Ovary (tissue), 9 donors: ENCODE results near the gene TRIP12. TPM values are rescaled to one million over a fixed set of nuclear protein-coding genes. Genes with fewer than 3 reads are reported as not detected.

Experiments used
- DNase-seq, 5 donors: peaks; one replicate each; pipeline ENCODE4 v3.0.0-alpha.2; 2019 to 2020
- H3K27ac ChIP-seq, 2 donors: fragments of 200-600 bp; one replicate each; pipeline versions ENCODE4 v1.5.1 to v1.8.0; 2019 to 2022
- H3K27me3 ChIP-seq: fragments of 200-600 bp; one replicate; pipeline ENCODE4 v1.8.0; 2022
- H3K36me3 ChIP-seq: fragments of 200-600 bp; sonication (generic); one replicate; pipeline ENCODE4 v1.5.1; 2019
- H3K4me1 ChIP-seq: one replicate; pipeline ENCODE4 v1.8.1; 2013; ENCODE audit warnings: mild to moderate bottlenecking, moderate library complexity; ENCODE audit not compliant: insufficient read depth
- H3K4me3 ChIP-seq: fragments of 200-600 bp; sonication (generic); one replicate; pipeline ENCODE4 v1.5.1; 2017
- H3K9me3 ChIP-seq, 2 donors: fragments of 200-600 bp in 1 of 2; sonication (generic) in 1 of 2; one replicate each; pipeline versions ENCODE4 v1.5.1 to v1.8.1; 2013 to 2019; ENCODE audit warnings: mild to moderate bottlenecking in 1 of 2, moderate library complexity in 1 of 2
- CTCF ChIP-seq, 3 donors: fragments of 450-650 bp in 2 of 3; fragments of 200-600 bp in 1 of 3; IDR thresholded peaks; one replicate each; pipeline versions ENCODE4 v1.5.1 to v1.8.0; 2016 to 2022; ENCODE audit warnings: antibody characterized with exemption in 3 of 3, mild to moderate bottlenecking in 1 of 3
- EP300 ChIP-seq: sonication (generic); formaldehyde crosslinking; IDR thresholded peaks from one replicate; pipeline ENCODE4 v1.6.1; 2017; ENCODE audit warnings: antibody characterized with exemption
- POLR2A ChIP-seq: fragments of 450-650 bp; IDR thresholded peaks from one replicate; pipeline ENCODE4 v1.6.1; 2017; ENCODE audit warnings: antibody characterized with exemption, mild to moderate bottlenecking, moderate library complexity
- WGBS, 3 donors: extraction: QIAGEN DNeasy Blood & Tissue Kit in 1 of 3; methylation state at CpG; one replicate each; pipeline versions ENCODE4 v1.1.5 to v1.1.7; 2013 to 2017; 5-methylcytosine and 5-hydroxymethylcytosine counted together
- intact Hi-C, 4 donors: fragments of 100-400 bp; cut with DNase I; formaldehyde crosslinking; loops; one replicate each; pipeline versions ENCODE4 v1.11.0 to v1.15.1; 2022 to 2023
- polyA plus RNA-seq, 2 donors: library from polyadenylated mRNA; stranded (reverse); fragments of 200-250 nt in 1 of 2; fragments of 350-450 nt in 1 of 2; fragmentation: Illumina TruSeq in 1 of 2; extraction: RNeasy Lipid Tissue Mini Kit (QIAGEN cat#74804) in 1 of 2; gene quantifications; one replicate each; pipeline ENCODE4 v1.2.3, GENCODE V29; 2013 to 2014
- total RNA-seq, 7 donors: library from RNA; depleted of rRNA in 2 of 7; stranded (reverse); fragments of >200 nt in 2 of 7; fragmentation: NEBNext Ultra II Directional in 3 of 7; extraction: Animal tissue kit (Norgen Biotek cat#: 25700) in 3 of 7; gene quantifications; one replicate each; pipeline versions ENCODE4 v1.1.0 to v1.2.4, GENCODE V29; 2016 to 2023
- donor health status: DM: no; HTN: no; CAD: no; lungs with moderate emphysema.
- donor health status: DM: no; HTN: no; CAD: no.
- donor health status: Bipolar disorder and iron deficiency.
- donor health status: DM: yes; HTN: yes; CAD: no.
- donor health status: DM: no; HTN: no; CAD: no.
- donor health status: DM: yes; HTN: yes; CAD: no.

Gene TRIP12
- total and polyA plus RNA-seq, 9 donors: 30.4 to 221 (median 178) TPM

DNA sequence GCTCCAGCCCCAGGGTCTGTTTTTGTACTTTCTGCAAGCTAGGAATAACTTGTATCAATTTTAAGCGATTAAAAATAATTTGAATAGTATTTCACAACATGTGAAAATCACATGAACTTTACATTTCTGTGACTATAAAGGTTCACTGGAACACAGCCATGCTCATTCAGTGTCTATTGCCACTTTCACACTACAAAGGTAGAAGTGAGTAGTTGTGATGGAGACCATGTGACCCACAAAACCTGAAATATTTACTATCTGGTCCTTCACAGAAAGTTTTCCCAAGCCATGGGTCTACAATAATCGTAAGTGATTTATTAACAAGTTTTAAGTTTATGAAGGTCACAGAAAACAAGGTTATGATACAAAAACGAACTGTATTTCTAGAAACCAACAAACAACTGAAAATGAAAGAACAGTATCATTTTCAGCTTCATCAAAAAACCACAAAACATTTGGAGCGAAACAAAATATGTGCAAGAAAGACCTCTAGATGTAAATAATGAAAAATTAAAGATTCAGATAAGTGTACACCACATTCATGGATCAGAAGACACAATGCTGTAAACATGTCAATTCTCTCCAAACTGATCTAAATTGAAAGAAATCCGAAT lies 138.6 kb downstream of the TRIP12 start:
- no peaks in the 10 kb centered on the region for H3K36me3 ChIP-seq
- 41 to 66% (median 50%) methylated on average over 5 of the region's 5 CpGs for WGBS, 3 donors
- no peak for DNase-seq

DNA sequence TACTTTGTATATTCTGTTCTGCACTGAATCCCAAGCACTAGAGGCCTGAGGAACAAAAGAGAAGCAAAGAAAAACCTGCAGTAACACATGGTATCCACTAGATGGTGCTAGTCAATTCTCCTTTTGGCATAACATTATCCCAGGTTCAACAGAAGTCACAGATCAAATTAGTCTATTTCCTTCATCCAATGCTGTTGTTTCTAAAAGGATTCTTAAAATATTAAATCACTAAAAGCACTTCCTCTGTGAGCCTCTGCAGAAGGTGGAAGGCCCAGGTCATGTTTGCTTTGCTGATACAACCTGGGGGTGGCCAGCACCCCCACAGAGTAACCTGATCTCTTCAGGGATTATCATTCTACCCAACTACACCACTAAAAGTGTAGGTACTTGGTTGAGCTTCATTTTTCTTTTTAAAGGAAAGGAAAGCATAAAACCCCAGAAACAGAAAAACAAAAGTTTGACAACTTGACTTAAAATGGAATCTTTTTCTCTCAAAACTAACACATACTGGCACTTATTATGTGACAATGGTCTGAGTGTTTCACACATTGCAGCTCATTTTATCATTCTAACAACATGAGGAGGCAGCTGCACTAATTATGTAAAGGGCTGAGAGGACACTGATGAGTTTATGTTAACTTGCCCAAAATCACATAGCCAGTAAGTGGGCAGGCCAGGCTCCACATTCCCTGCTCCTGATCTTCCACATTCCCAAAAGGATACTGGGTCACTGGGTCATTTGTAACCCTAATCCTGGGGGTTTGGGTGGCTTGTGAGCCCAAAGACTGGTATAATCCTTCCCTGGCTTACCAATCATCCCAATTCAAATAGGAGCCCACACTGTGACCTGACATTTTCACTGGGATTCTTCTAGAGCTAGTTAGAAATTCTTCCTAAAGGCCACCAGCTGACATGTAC lies 140.7 kb downstream of the TRIP12 start:
- no peak overlapping the region for H3K4me3 ChIP-seq
- no peaks in the 10 kb centered on the region for H3K36me3 ChIP-seq
- H3K27me3 ChIP-seq: no peaks in the 10 kb centered on the region
- TF ChIP-seq CTCF (IDR thresholded peaks at IDR 0.05): peak; percentile 59 to 91 (median 60)
- TF ChIP-seq EP300: no peak
- no peak for DNase-seq
- no peak overlapping the region for H3K27ac ChIP-seq
- intact Hi-C loops: loop anchor here in 1 of 4 donors (5.0 kb wide), 1 partner anchor 381 kb away; no protein-coding TSS in a partner anchor
- H3K4me1 ChIP-seq: no peaks in the 10 kb centered on the region
- no peaks in the 10 kb centered on the region for H3K9me3 ChIP-seq

More for the DNA sequence above, 138.6 kb downstream of the TRIP12 start:
- H3K4me3 ChIP-seq: no peak overlapping the region
- no peaks in the 10 kb centered on the region for H3K4me1 ChIP-seq
- no peak overlapping the region for H3K27ac ChIP-seq
- H3K27me3 ChIP-seq: no peaks in the 10 kb centered on the region
- TF ChIP-seq CTCF (IDR thresholded peaks at IDR 0.05): no peak
- no peak for TF ChIP-seq POLR2A
- no peak for TF ChIP-seq EP300
- intact Hi-C loops: loop anchor here in 1 of 4 donors (5.0 kb wide), 1 partner anchor 379 kb away; no protein-coding TSS in a partner anchor
- H3K9me3 ChIP-seq: no peaks in the 10 kb centered on the region

DNA sequence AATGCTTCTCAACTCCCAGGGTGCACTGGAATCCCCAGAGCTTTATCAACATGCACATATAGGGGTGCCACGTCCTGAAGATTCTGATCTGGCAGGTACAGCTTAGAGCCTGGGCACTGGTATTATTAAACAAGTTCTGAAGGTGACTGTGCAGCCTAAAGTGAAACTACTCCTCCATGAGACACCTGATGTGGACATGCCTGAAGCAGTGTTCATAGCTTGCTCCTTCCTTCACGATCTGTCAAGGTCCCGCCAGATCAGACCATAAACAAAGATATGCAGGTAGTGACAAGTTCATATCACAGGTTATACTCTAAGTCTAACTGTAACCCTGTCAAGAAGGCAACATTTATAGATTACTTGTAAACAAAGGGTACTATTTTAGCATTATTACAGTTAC lies 142.2 kb downstream of the TRIP12 start:
- intact Hi-C loops: loop anchor here in 1 of 4 donors (5.0 kb wide), 1 partner anchor 383 kb away; no protein-coding TSS in a partner anchor
- Histone ChIP-seq H3K4me1 (no peaks in the 10 kb centered on the region), H3K27me3 (no peaks in the 10 kb centered on the region), H3K9me3 (no peaks in the 10 kb centered on the region), H3K36me3 (no peaks in the 10 kb centered on the region), H3K27ac (no peak overlapping the region), H3K4me3 (no peak overlapping the region)
- DNase-seq: no peak
- 78 to 87% (median 82%) methylated on average over 3 of the region's 3 CpGs for whole genome bisulfite sequencing, 3 donors
- no peak for TF ChIP-seq EP300
- TF ChIP-seq CTCF (IDR thresholded peaks at IDR 0.05): no peak
- TF ChIP-seq POLR2A: no peak

DNA sequence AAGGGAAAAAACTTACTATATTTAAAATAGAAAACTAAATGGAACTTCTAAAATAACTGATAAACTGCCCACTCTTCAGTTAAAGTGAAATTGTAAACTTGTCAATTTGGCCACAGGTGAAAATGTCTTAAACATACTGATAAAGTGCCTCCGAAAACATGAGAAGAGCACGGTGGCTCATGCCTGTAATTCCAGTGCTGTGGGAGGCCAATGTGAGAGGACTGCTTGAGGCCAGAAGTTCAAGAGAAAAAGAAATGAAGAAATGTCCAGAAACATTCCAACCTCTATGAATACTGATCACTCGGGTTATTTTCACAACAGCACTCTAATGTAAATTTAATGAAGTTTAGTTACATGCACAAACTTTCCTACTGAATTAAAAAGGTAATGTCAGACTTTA lies 144.1 kb downstream of the TRIP12 start:
- Histone ChIP-seq H3K27ac (no peak overlapping the region), H3K4me3 (no peak overlapping the region), H3K4me1 (no peaks in the 10 kb centered on the region), H3K27me3 (no peaks in the 10 kb centered on the region), H3K9me3 (no peaks in the 10 kb centered on the region), H3K36me3 (no peaks in the 10 kb centered on the region)
- no peak for TF ChIP-seq CTCF (IDR thresholded peaks at IDR 0.05)
- TF ChIP-seq POLR2A: no peak
- no peak for TF ChIP-seq EP300
- intact Hi-C loops: no loop called here
- WGBS, 3 donors: 79 to 87% (median 85%) methylated on average over 3 of the region's 3 CpGs
- no peak for DNase-seq
